PC-3 (cell line): ENCODE data around the gene DKK3. TPM values are rescaled to one million over a fixed set of nuclear protein-coding genes. Genes with fewer than 3 reads are reported as not detected.

ENCODE experiments used
- ATAC-seq: fragments of 200-7000 bp; cut with Tn5 transposase; 2 replicates; pipeline ENCODE4 v1.9.1; 2020; ENCODE audit warnings: mild to moderate bottlenecking, moderate library complexity
- BruUV-seq: library from RNA; stranded (reverse); fragments of 400-500 nt; replicated peaks from 2 replicates; lab custom pipeline; 2021; lab: Mats Ljungman, UMichigan
- CTCF ChIA-PET: fragments of 300-600 bp; sonication (Branson Sonifier 250); formaldehyde crosslinking; loops from one replicate; lab custom pipeline; 2022; ENCODE audit warnings: antibody characterized with exemption; lab: Charles Lee
- POLR2A ChIA-PET: fragments of 300-600 bp; sonication (Branson Sonifier 250); formaldehyde crosslinking; loops from one replicate; lab custom pipeline; 2022; ENCODE audit warnings: antibody characterized with exemption; ENCODE audit not compliant: unreplicated experiment; lab: Charles Lee
- DNase-seq: peaks from one replicate; pipeline ENCODE4 v3.0.0-alpha.2; 2015
- H2AFZ ChIP-seq: fragments of 300-600 bp; sonication (generic); 2 replicates; pipeline ENCODE4 v1.6.0; 2016; ENCODE audit warnings: antibody characterized with exemption, low read length
- H3F3A ChIP-seq: fragments of 300-600 bp; sonication (generic); one replicate; pipeline ENCODE4 v1.6.0; 2017; ENCODE audit warnings: antibody characterized with exemption, low read length, control low read depth, mild to moderate bottlenecking; ENCODE audit not compliant: unreplicated experiment
- H3K27ac ChIP-seq: fragments of 300-600 bp; sonication (generic); 2 replicates; pipeline ENCODE4 v1.5.1; 2016; ENCODE audit warnings: mild to moderate bottlenecking, low read length
- H3K27me3 ChIP-seq: fragments of 300-600 bp; sonication (generic); 2 replicates; pipeline ENCODE4 v1.6.1; 2016; ENCODE audit warnings: low read length, mixed read lengths
- H3K36me3 ChIP-seq: fragments of 300-600 bp; sonication (generic); 2 replicates; pipeline ENCODE4 v1.6.1; 2016; ENCODE audit warnings: low read depth, mixed run types, low read length, mixed read lengths
- H3K4me1 ChIP-seq: fragments of 300-600 bp; sonication (generic); 2 replicates; pipeline ENCODE4 v1.5.1; 2016; ENCODE audit warnings: low read length; ENCODE audit not compliant: insufficient read depth
- H3K4me2 ChIP-seq: fragments of 300-600 bp; sonication (generic); 2 replicates; pipeline ENCODE4 v1.6.0; 2016; ENCODE audit warnings: low read length
- H3K4me3 ChIP-seq: fragments of 300-600 bp; sonication (generic); 2 replicates; pipeline ENCODE4 v1.5.1; 2016; ENCODE audit warnings: mild to moderate bottlenecking, low read length, mixed read lengths
- H3K79me2 ChIP-seq: fragments of 300-600 bp; sonication (generic); 2 replicates; pipeline ENCODE4 v1.6.1; 2017; ENCODE audit warnings: low read length, mixed read lengths
- H3K9ac ChIP-seq: fragments of 300-600 bp; sonication (generic); 2 replicates; pipeline ENCODE4 v1.6.0; 2016; ENCODE audit warnings: mild to moderate bottlenecking, low read length
- H3K9me2 ChIP-seq: fragments of 300-600 bp; sonication (generic); replicated peaks from 2 replicates; pipeline ENCODE4 v1.6.1; 2016; ENCODE audit warnings: mixed run types, low read length, mixed read lengths
- H3K9me3 ChIP-seq: fragments of 300-600 bp; sonication (generic); 2 replicates; pipeline ENCODE4 v1.6.1; 2016; ENCODE audit warnings: low read length, mixed read lengths
- H4K20me1 ChIP-seq: fragments of 300-600 bp; sonication (generic); 2 replicates; pipeline ENCODE4 v1.6.1; 2016; ENCODE audit warnings: low read length, mixed read lengths
- CTCF ChIP-seq: fragments of 300-600 bp; sonication (generic); conservative IDR thresholded peaks from 2 replicates; pipeline ENCODE4 v1.5.1; 2017; ENCODE audit warnings: antibody characterized with exemption, low read depth, mild to moderate bottlenecking, low read length
- EZH2 ChIP-seq: fragments of 300-600 bp; sonication (generic); IDR thresholded peaks from one replicate; pipeline ENCODE4 v1.6.1; 2017; ENCODE audit warnings: antibody characterized with exemption, mild to moderate bottlenecking, low read length; ENCODE audit not compliant: unreplicated experiment
- EZH2phosphoT487 ChIP-seq: fragments of 300-600 bp; sonication (generic); IDR thresholded peaks from 2 replicates; pipeline ENCODE4 v1.6.1; 2018; ENCODE audit warnings: mild to moderate bottlenecking, antibody characterized with exemption, low read length, borderline replicate concordance
- intact Hi-C: fragments of 100-400 bp; cut with micrococcal nuclease; formaldehyde crosslinking; loops from 2 replicates; pipeline ENCODE4 v1.9.0; 2023
- total RNA-seq: library from RNA; depleted of rRNA; stranded (reverse); fragments of >200 nt; gene quantifications from 2 replicates; pipeline ENCODE4 v1.2.3, GENCODE V29; 2014

The DKK3 gene
- total RNA-seq, 1 experiment from 2014 or later, result 0.07 TPM

- POLR2A ChIA-PET, result no interaction called here
- intact Hi-C loops, result no loop called here
- BruUV-seq, result no TSS peak
These were observed 43.7 kb downstream of the DKK3 start for GRCh38 chr11:11964774-11965150.

GRCh38 chr11:11963842-11964773, 44.3 kb downstream of the DKK3 start:
- CTCF ChIA-PET, result no interaction called here
- Histone ChIP-seq H3F3A (no peaks in the 10 kb centered on the region), H3K9ac (no peak overlapping the region), H3K4me2 (no peak overlapping the region), H4K20me1 (no peaks in the 10 kb centered on the region), H3K4me1 (no peaks in the 10 kb centered on the region; the same call in 1 of the 2 replicates), H3K9me2 (no peaks in the 10 kb centered on the region), H3K4me3 (no peak overlapping the region), H2AFZ (no peak overlapping the region), H3K27ac (no peak overlapping the region), H3K27me3 (no peaks in the 10 kb centered on the region), H3K36me3 (no peaks in the 10 kb centered on the region), H3K79me2 (no peaks in the 10 kb centered on the region), H3K9me3 (no peaks in the 10 kb centered on the region)
- intact Hi-C loops, result no loop called here
- ATAC-seq, result no peak
- POLR2A ChIA-PET, result no interaction called here
- BruUV-seq, result no TSS peak
- TF ChIP-seq EZH2phosphoT487 (no peak), EZH2 (no peak), CTCF (no peak)
- DNase-seq, result no peak

More at GRCh38 chr11:11964774-11965150, 43.7 kb downstream of the DKK3 start:
- no peak overlapping the region for H2AFZ ChIP-seq
- no peaks in the 10 kb centered on the region for H3K36me3 ChIP-seq
- H3F3A ChIP-seq, result no peaks in the 10 kb centered on the region
- no peak overlapping the region for H3K4me3 ChIP-seq
- CTCF ChIA-PET, result no interaction called here
- no peak for TF ChIP-seq EZH2
- no peak for TF ChIP-seq CTCF
- no peak for TF ChIP-seq EZH2phosphoT487
- H3K27me3 ChIP-seq, result no peaks in the 10 kb centered on the region
- DNase-seq (no peak), ATAC-seq (no peak)
- no peak overlapping the region for H3K27ac ChIP-seq
- no peaks in the 10 kb centered on the region for H3K9me3 ChIP-seq
- no peaks in the 10 kb centered on the region for H3K79me2 ChIP-seq
- no peaks in the 10 kb centered on the region; the same call in 1 of the 2 replicates for H3K4me1 ChIP-seq
- H3K9ac ChIP-seq, result no peak overlapping the region
- no peaks in the 10 kb centered on the region for H3K9me2 ChIP-seq
- H3K4me2 ChIP-seq, result no peak overlapping the region
- no peaks in the 10 kb centered on the region for H4K20me1 ChIP-seq

GRCh38 chr11:11963067-11963466, 45.4 kb downstream of the DKK3 start:
- no peak for DNase-seq
- CTCF ChIA-PET, result no interaction called here
- no TSS peak for BruUV-seq
- no peak overlapping the region for H3K4me3 ChIP-seq
- no peaks in the 10 kb centered on the region for H3K36me3 ChIP-seq
- H3K9me2 ChIP-seq, result no peaks in the 10 kb centered on the region
- H3F3A ChIP-seq, result no peaks in the 10 kb centered on the region
- H4K20me1 ChIP-seq, result no peaks in the 10 kb centered on the region
- POLR2A ChIA-PET, result no interaction called here
- H3K27ac ChIP-seq, result no peak overlapping the region
- no peak overlapping the region for H2AFZ ChIP-seq
- intact Hi-C loops, result no loop called here
- no peaks in the 10 kb centered on the region; the same call in 1 of the 2 replicates for H3K4me1 ChIP-seq
- ATAC-seq, result no peak
- no peaks in the 10 kb centered on the region for H3K27me3 ChIP-seq
- H3K9ac ChIP-seq, result no peak overlapping the region
- TF ChIP-seq EZH2phosphoT487 (no peak), CTCF (no peak), EZH2 (no peak)
- H3K4me2 ChIP-seq, result no peak overlapping the region
- no peaks in the 10 kb centered on the region for H3K9me3 ChIP-seq
- no peaks in the 10 kb centered on the region for H3K79me2 ChIP-seq
